Stimulated activated CD8-positive, alpha-beta memory T cell treated with anti-CD3 and anti-CD28 coated beads, Interleukin-15, amount 100 ng/mL, for 1 hour (primary cell): ENCODE results near the gene UCP2.
"Not testable (repeated sequence)": the region's sequence is repeated elsewhere in the genome, so short reads cannot be mapped to it uniquely, and the experiment has no call there.

Source experiments
- DNase-seq: peaks from one replicate; pipeline ENCODE4 v3.0.0-alpha.2; 2020; ENCODE audit warnings: low read depth

UCP2 gene

GRCh38 chr11:73940801-73941570 is 41.7 kb downstream of the UCP2 start:
- no peak for DNase-seq

DNA sequence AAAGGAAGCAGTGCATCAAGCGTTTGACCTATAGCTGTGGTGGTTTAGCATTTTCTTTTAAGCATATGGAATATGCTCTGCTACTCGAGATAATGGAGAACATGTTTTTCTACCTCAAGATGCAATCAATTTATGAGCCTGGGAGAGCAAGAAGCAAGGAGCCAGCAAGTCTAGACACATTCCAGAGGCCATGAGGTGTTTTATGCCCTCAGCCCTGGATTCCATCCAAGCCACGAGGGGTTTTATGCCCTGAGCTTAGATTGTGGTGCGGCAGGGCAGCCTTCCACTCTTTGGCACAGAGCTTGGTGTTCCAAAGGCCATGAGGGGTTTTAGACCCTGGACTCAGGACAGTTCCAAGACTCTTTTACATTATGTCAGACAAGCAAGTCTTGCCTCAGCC is 43.5 kb downstream of the UCP2 start:
- no peak for DNase-seq

- DNase-seq = not testable (repeated sequence)
Observed at GRCh38 chr11:73936047-73936446, 46.6 kb downstream of the UCP2 start.

GRCh38 chr11:73932781-73933180 is 49.9 kb downstream of the UCP2 start:
- DNase-seq = no peak

DNA sequence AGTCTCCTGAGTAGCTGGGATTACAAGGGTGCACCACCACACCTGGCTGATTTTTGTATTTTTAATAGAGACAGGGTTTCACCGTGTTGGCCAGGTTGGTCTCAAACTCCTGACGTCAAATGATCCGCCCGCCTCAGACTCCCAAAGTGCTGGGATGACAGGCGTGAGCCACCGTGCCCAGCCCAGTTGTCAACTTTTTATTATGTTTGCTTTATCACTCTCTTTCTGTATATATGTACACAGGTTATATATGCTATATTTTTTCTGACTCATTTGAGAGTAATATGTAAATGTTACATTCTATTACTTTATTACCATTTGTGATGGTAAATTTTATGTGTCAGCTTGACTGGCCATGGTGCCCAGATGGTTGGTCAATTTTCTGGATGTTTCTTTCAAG is 50.7 kb downstream of the UCP2 start:
- no peak for DNase-seq

DNA sequence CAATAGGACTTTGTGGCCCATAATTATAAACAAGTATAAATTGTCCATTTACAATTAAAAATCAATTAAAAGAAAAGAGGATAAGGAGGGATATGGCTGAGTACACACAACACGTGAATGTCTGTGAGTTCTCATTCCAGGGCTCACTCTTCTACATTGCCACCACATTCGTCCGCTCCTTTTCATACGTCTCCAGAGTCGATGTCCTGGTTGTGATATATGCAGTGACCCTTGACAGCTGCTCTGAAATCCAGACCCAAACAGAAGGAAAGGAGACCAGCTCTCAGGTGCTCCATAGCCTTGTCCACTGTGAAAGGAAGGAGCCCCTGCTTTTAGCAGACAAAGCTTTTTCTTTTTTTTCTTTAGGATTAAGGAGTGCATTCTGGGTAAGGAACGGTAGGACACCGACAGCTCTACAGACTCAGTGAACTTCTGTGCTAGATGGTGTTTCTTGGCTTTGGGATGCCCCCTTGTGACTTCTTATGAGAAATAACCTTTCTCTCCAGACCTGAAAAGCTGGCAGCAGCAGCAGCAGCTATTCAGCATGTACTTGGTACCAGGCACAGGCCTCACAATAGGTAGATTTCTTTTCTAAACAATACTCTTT is 51.5 kb downstream of the UCP2 start:
- DNase-seq = no peak

GRCh38 chr11:73929388-73929787 is 53.3 kb downstream of the UCP2 start:
- DNase-seq = no peak
